HG03457 (cell line): ENCODE measurements around the gene TBC1D14.

Source experiments
- ATAC-seq: cut with Tn5 transposase; IDR thresholded peaks from one replicate; pipeline ENCODE4 v1.9.1; 2021; ENCODE audit warnings: moderate number of reproducible peaks; ENCODE audit not compliant: unreplicated experiment

TBC1D14 gene

GRCh38 chr4:6909113-6909969 is at the start of gene TBC1D14:
Gene TBC1D14, plus strand, starts transcription at chr4:6909826. Its CDS starts 13,564 bp downstream, at chr4:6923390.
- peak; percentile 81 for ATAC-seq

- no peak for ATAC-seq
Observed at GRCh38 chr4:6868386-6868785, 41.2 kb upstream of the TBC1D14 start.

GRCh38 chr4:6869944-6870343 is 39.7 kb upstream of the TBC1D14 start:
- ATAC-seq, result no peak

GRCh38 chr4:6873291-6873690 is 36.3 kb upstream of the TBC1D14 start:
- ATAC-seq, result no peak

GRCh38 chr4:6873792-6874461 is 35.7 kb upstream of the TBC1D14 start:
- ATAC-seq, result no peak

GRCh38 chr4:6874981-6875380 is 34.6 kb upstream of the TBC1D14 start:
- ATAC-seq, result no peak

- no peak for ATAC-seq
Observed at GRCh38 chr4:6875431-6875831, 34.2 kb upstream of the TBC1D14 start.

GRCh38 chr4:6876440-6876839 is 33.2 kb upstream of the TBC1D14 start:
- ATAC-seq, result no peak

GRCh38 chr4:6877067-6877466 is 32.6 kb upstream of the TBC1D14 start:
- no peak for ATAC-seq

GRCh38 chr4:6878451-6879059 is 31.1 kb upstream of the TBC1D14 start:
- ATAC-seq, result no peak

GRCh38 chr4:6880691-6881090 is 28.9 kb upstream of the TBC1D14 start:
- ATAC-seq, result no peak

- no peak for ATAC-seq
Observed at GRCh38 chr4:6881908-6882307, 27.7 kb upstream of the TBC1D14 start.

GRCh38 chr4:6884341-6884870 is 25.2 kb upstream of the TBC1D14 start:
- ATAC-seq, result no peak

- ATAC-seq, result no peak
Observed at GRCh38 chr4:6885953-6886557, 23.6 kb upstream of the TBC1D14 start.

- ATAC-seq, result no peak
Observed at GRCh38 chr4:6886886-6887285, 22.7 kb upstream of the TBC1D14 start.

GRCh38 chr4:6887591-6888371 is 21.8 kb upstream of the TBC1D14 start:
- ATAC-seq, result no peak

GRCh38 chr4:6888506-6889071 is 21.0 kb upstream of the TBC1D14 start:
- no peak for ATAC-seq

GRCh38 chr4:6889101-6889735 is 20.4 kb upstream of the TBC1D14 start:
- no peak for ATAC-seq

GRCh38 chr4:6889736-6890324 is 19.8 kb upstream of the TBC1D14 start:
- ATAC-seq, result no peak
